GM18873 (cell line): ENCODE measurements around the gene SLC9C2.
"Not testable (repeated sequence)": the region's sequence is repeated elsewhere in the genome, so short reads cannot be mapped to it uniquely, and the experiment has no call there.

Experiments
- ATAC-seq: cut with Tn5 transposase; IDR thresholded peaks from one replicate; pipeline ENCODE4 v1.9.1; 2021; ENCODE audit warnings: mild to moderate bottlenecking, moderate library complexity, moderate number of reproducible peaks; ENCODE audit not compliant: unreplicated experiment, low FRiP score

The SLC9C2 gene

GRCh38 chr1:173491508-173491907, 111.4 kb downstream of the SLC9C2 start:
- no peak for ATAC-seq

- ATAC-seq: no peak
Measured at GRCh38 chr1:173489929-173490328, 112.9 kb downstream of the SLC9C2 start.

- ATAC-seq: no peak
Measured at GRCh38 chr1:173489149-173489600, 113.7 kb downstream of the SLC9C2 start.

GRCh38 chr1:173488001-173488400, 114.9 kb downstream of the SLC9C2 start:
- ATAC-seq: no peak

GRCh38 chr1:173485401-173485800, 117.5 kb downstream of the SLC9C2 start:
- ATAC-seq: no peak

- no peak for ATAC-seq
Measured at GRCh38 chr1:173484276-173484675, 118.6 kb downstream of the SLC9C2 start.

GRCh38 chr1:173482683-173483082, 120.2 kb downstream of the SLC9C2 start:
- no peak for ATAC-seq

GRCh38 chr1:173481195-173481772, 121.6 kb downstream of the SLC9C2 start:
- ATAC-seq: no peak

- ATAC-seq: no peak
Measured at GRCh38 chr1:173479649-173480048, 123.2 kb downstream of the SLC9C2 start.

- no peak for ATAC-seq
Measured at GRCh38 chr1:173478094-173478674, 124.7 kb downstream of the SLC9C2 start.

GRCh38 chr1:173477286-173478093, 125.4 kb downstream of the SLC9C2 start, which contains the start of gene PRDX6:
Gene PRDX6, plus strand, starts transcription at chr1:173477335. Its CDS starts 63 bp downstream, at chr1:173477398.
- peak; percentile 46 for ATAC-seq

GRCh38 chr1:173476665-173477285, 126.1 kb downstream of the SLC9C2 start:
- peak; percentile 88 for ATAC-seq

GRCh38 chr1:173476197-173476664, 126.6 kb downstream of the SLC9C2 start:
- ATAC-seq: no peak

- ATAC-seq: no peak
Measured at GRCh38 chr1:173475564-173476196, 127.2 kb downstream of the SLC9C2 start.

- ATAC-seq: not testable (repeated sequence)
Measured at GRCh38 chr1:173474780-173475421, 128.0 kb downstream of the SLC9C2 start.

GRCh38 chr1:173474097-173474779, 128.6 kb downstream of the SLC9C2 start:
- ATAC-seq: no peak

- no peak for ATAC-seq
Measured at GRCh38 chr1:173473599-173474011, 129.3 kb downstream of the SLC9C2 start.

GRCh38 chr1:173470608-173471007, 132.3 kb downstream of the SLC9C2 start:
- ATAC-seq: no peak

GRCh38 chr1:173469656-173470055, 133.2 kb downstream of the SLC9C2 start:
- no peak for ATAC-seq
